ENCODE data around the gene NPPB.

Gene NPPB

GRCh38 chr1:11882814-11883538 is 24.2 kb upstream of the NPPB start:
- POLR2A ChIA-PET, result no interaction called here
- CTCF ChIA-PET, result interaction anchor here (1.2 kb wide), 1 partner anchor 11 kb away, joined by 4 read pairs; no protein-coding TSS in a partner anchor
- no peak for DNase-seq (ENCODE audit: extremely low spot score)
- TF ChIP-seq BHLHE40 (IDR thresholded peaks at IDR 0.05; ENCODE audit: borderline replicate concordance) (no peak), ARNT (IDR thresholded peaks at IDR 0.05) (no peak), FOXM1 (IDR thresholded peaks at IDR 0.05; ENCODE audit: borderline replicate concordance) (no peak), FOXA1 (IDR thresholded peaks at IDR 0.05) (no peak), LEF1 (IDR thresholded peaks at IDR 0.05; ENCODE audit: borderline replicate concordance) (no peak), ZNF384 (IDR thresholded peaks at IDR 0.05) (no peak), SP1 (IDR thresholded peaks at IDR 0.05) (no peak), ELF4 (IDR thresholded peaks at IDR 0.05) (no peak), L3MBTL2 (conservative IDR thresholded peaks at IDR 0.05) (no peak), TARDBP (IDR thresholded peaks at IDR 0.05) (no peak)
- TF ChIP-seq, protein P1, sequence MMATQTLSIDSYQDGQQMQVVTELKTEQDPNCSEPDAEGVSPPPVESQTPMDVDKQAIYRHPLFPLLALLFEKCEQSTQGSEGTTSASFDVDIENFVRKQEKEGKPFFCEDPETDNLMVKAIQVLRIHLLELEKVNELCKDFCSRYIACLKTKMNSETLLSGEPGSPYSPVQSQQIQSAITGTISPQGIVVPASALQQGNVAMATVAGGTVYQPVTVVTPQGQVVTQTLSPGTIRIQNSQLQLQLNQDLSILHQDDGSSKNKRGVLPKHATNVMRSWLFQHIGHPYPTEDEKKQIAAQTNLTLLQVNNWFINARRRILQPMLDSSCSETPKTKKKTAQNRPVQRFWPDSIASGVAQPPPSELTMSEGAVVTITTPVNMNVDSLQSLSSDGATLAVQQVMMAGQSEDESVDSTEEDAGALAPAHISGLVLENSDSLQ (IDR thresholded peaks at IDR 0.05), result no peak

- ChIA-PET POLR2A (interaction anchor here (2.4 kb wide), 1 partner anchor 28 kb away, joined by 6 read pairs; no protein-coding TSS in a partner anchor), CTCF (interaction anchor here (1.2 kb wide), 1 partner anchor 12 kb away, joined by 4 read pairs; no protein-coding TSS in a partner anchor)
- no peak for TF ChIP-seq L3MBTL2 (conservative IDR thresholded peaks at IDR 0.05)
- no peak for TF ChIP-seq SUZ12 (IDR thresholded peaks at IDR 0.05)
- TF ChIP-seq CTBP1 (IDR thresholded peaks at IDR 0.05; ENCODE audit: borderline replicate concordance), result no peak
- no peak for TF ChIP-seq ZNF384 (IDR thresholded peaks at IDR 0.05)
- no peak for TF ChIP-seq FOXA1 (IDR thresholded peaks at IDR 0.05)
- TF ChIP-seq NFRKB (IDR thresholded peaks at IDR 0.05), result no peak
- TF ChIP-seq FOXM1 (IDR thresholded peaks at IDR 0.05; ENCODE audit: borderline replicate concordance), result no peak
- TF ChIP-seq TARDBP (IDR thresholded peaks at IDR 0.05), result no peak
- TF ChIP-seq HDGF (IDR thresholded peaks at IDR 0.05; ENCODE audit: borderline replicate concordance), result no peak
- no peak for TF ChIP-seq SP1 (IDR thresholded peaks at IDR 0.05)
- TF ChIP-seq FOXK2 (IDR thresholded peaks at IDR 0.05), result no peak
- TF ChIP-seq, protein P1 (IDR thresholded peaks at IDR 0.05), result no peak
- no peak for TF ChIP-seq ARNT (IDR thresholded peaks at IDR 0.05)
- TF ChIP-seq LEF1 (IDR thresholded peaks at IDR 0.05; ENCODE audit: borderline replicate concordance), result no peak
- TF ChIP-seq ELF4 (IDR thresholded peaks at IDR 0.05), result no peak
- no peak for TF ChIP-seq BHLHE40 (IDR thresholded peaks at IDR 0.05; ENCODE audit: borderline replicate concordance)
- no peak for DNase-seq (ENCODE audit: extremely low spot score)
Measured at GRCh38 chr1:11881749-11882441, 23.1 kb upstream of the NPPB start.

- TF ChIP-seq SP1 (IDR thresholded peaks at IDR 0.05) (no peak), BHLHE40 (IDR thresholded peaks at IDR 0.05; ENCODE audit: borderline replicate concordance) (no peak), NFRKB (IDR thresholded peaks at IDR 0.05) (no peak), L3MBTL2 (conservative IDR thresholded peaks at IDR 0.05) (no peak), SUZ12 (IDR thresholded peaks at IDR 0.05) (no peak), CTBP1 (IDR thresholded peaks at IDR 0.05; ENCODE audit: borderline replicate concordance) (no peak), TARDBP (IDR thresholded peaks at IDR 0.05) (no peak), ELF4 (IDR thresholded peaks at IDR 0.05) (no peak), FOXM1 (IDR thresholded peaks at IDR 0.05; ENCODE audit: borderline replicate concordance) (no peak)
- DNase-seq (ENCODE audit: extremely low spot score), result no peak
- POLR2A ChIA-PET, result interaction anchor here (2.4 kb wide), 1 partner anchor 28 kb away, joined by 6 read pairs; no protein-coding TSS in a partner anchor
- CTCF ChIA-PET, result no interaction called here
Measured at GRCh38 chr1:11880911-11881748, 22.4 kb upstream of the NPPB start.

DNA sequence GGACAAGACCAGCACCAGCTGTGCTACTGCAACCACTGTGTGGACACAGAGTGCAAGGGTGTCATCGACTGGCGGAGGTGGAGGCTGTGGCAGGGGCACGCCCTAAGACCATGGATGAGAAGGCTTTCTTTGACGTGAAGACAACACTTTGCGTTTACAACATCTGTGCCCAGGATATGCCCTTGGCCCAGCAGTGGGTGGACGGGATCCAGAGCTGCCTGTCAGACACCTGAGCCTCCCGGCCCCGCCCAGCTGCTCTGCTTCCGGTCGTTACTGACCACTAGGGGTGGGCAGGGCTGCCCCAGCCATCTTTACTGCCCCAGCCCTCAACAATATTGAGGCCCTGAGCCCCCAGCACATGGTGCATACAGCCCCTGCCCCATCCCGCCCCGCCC is 21.4 kb upstream of the NPPB start:
- TF ChIP-seq ZNF384 (IDR thresholded peaks at IDR 0.05) (no peak), FOXM1 (IDR thresholded peaks at IDR 0.05; ENCODE audit: borderline replicate concordance) (no peak), ELF4 (IDR thresholded peaks at IDR 0.05) (no peak), HDGF (IDR thresholded peaks at IDR 0.05; ENCODE audit: borderline replicate concordance) (no peak), NFRKB (IDR thresholded peaks at IDR 0.05) (no peak), TARDBP (IDR thresholded peaks at IDR 0.05) (no peak), FOXK2 (IDR thresholded peaks at IDR 0.05) (no peak), SP1 (IDR thresholded peaks at IDR 0.05) (no peak), SUZ12 (IDR thresholded peaks at IDR 0.05) (no peak), L3MBTL2 (conservative IDR thresholded peaks at IDR 0.05) (no peak), LEF1 (IDR thresholded peaks at IDR 0.05; ENCODE audit: borderline replicate concordance) (no peak), ARNT (IDR thresholded peaks at IDR 0.05) (no peak), CTBP1 (IDR thresholded peaks at IDR 0.05; ENCODE audit: borderline replicate concordance) (no peak), FOXA1 (IDR thresholded peaks at IDR 0.05) (no peak), BHLHE40 (IDR thresholded peaks at IDR 0.05; ENCODE audit: borderline replicate concordance) (no peak)
- TF ChIP-seq, protein P1 (IDR thresholded peaks at IDR 0.05), result no peak
- CTCF ChIA-PET, result no interaction called here
- POLR2A ChIA-PET, result interaction anchor here (2.4 kb wide), 1 partner anchor 29 kb away, joined by 6 read pairs; no protein-coding TSS in a partner anchor

More for the DNA sequence above, 21.4 kb upstream of the NPPB start:
- no peak for DNase-seq (ENCODE audit: extremely low spot score)

Measured in HEK293T (cell line).